ENCODE measurements around the gene ACTG1. TPM values are rescaled to one million over a fixed set of nuclear protein-coding genes. Genes with fewer than 3 reads are reported as not detected.

ACTG1 gene
- total and polyA plus RNA-seq, 2 experiments from 2014 or later, result 1,036 to 2,883 TPM

DNA sequence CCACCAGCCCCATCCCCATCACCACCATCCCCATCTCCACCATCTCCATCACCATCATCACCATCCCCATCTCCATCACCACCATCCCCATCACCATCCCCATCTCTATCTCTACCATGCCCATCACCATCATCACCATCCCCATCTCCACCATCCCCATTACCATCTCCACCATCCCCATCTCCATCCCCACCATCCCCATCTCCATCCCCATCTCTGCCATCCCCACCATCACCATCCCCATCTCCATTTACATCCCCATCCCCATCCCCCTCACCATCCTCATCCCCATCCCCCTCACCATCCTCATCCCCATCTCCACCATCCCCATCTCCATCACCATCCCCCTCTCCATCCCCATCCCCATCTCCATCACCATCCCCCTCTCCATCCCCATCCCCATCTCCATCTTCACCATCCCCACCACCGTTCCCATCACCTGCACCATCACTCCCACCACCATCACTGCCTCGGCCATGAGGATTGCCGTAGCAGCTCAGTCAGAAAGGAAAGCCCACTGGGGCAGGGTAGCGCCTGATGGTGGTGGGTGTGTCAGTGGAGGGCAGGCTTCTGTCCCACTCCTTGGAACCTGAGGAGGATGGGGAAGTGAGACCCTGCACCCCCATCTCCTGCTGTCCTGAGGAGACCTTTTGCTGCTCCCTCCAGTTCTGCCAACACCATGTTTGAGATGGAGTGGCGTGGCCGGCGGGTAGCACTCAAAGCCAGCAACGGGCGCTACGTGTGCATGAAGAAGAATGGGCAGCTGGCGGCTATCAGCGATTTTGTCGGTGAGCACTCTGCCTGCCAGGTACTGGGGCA, 23.1 kb upstream of the ACTG1 start:
- H3K36me3 ChIP-seq, result peaks cover 2% of the 10 kb centered on the region
- H3K4me3 ChIP-seq, result no peak overlapping the region
- no peak for DNase-seq (ENCODE audit: low read depth in 1 of 2, low spot score in 1 of 2)
- peaks cover 15% of the 10 kb centered on the region for H3K27me3 ChIP-seq
- no peaks in the 10 kb centered on the region for H3K9me3 ChIP-seq (ENCODE audit: low read depth)
- H3K4me1 ChIP-seq (ENCODE audit: low read depth), result peaks cover 3% of the 10 kb centered on the region
- H3K27ac ChIP-seq, result no peak overlapping the region
- no peak for TF ChIP-seq CTCF (IDR thresholded peaks at IDR 0.05; ENCODE audit: low read depth, low read length)

- Histone ChIP-seq H3K9me3 (ENCODE audit: low read depth) (no peaks in the 10 kb centered on the region), H3K27me3 (peaks cover 15% of the 10 kb centered on the region), H3K36me3 (no peaks in the 10 kb centered on the region)
Measured at GRCh38 chr17:81535007-81535328, 22.4 kb upstream of the ACTG1 start.

GRCh38 chr17:81534157-81535006, 21.8 kb upstream of the ACTG1 start:
- Histone ChIP-seq H3K4me3 (no peak overlapping the region), H3K4me1 (ENCODE audit: low read depth) (peaks cover 3% of the 10 kb centered on the region), H3K9me3 (ENCODE audit: low read depth) (no peaks in the 10 kb centered on the region), H3K36me3 (no peaks in the 10 kb centered on the region), H3K27ac (no peak overlapping the region), H3K27me3 (peaks cover 15% of the 10 kb centered on the region)
- TF ChIP-seq CTCF (IDR thresholded peaks at IDR 0.05; ENCODE audit: low read depth, low read length), result no peak
- DNase-seq (ENCODE audit: low read depth in 1 of 2, low spot score in 1 of 2), result no peak

More at GRCh38 chr17:81535007-81535328, 22.4 kb upstream of the ACTG1 start:
- no peak overlapping the region for H3K27ac ChIP-seq
- peaks cover 3% of the 10 kb centered on the region for H3K4me1 ChIP-seq (ENCODE audit: low read depth)
- no peak overlapping the region for H3K4me3 ChIP-seq
- DNase-seq (ENCODE audit: low read depth in 1 of 2, low spot score in 1 of 2), result no peak
- TF ChIP-seq CTCF (IDR thresholded peaks at IDR 0.05; ENCODE audit: low read depth, low read length), result no peak

DNA sequence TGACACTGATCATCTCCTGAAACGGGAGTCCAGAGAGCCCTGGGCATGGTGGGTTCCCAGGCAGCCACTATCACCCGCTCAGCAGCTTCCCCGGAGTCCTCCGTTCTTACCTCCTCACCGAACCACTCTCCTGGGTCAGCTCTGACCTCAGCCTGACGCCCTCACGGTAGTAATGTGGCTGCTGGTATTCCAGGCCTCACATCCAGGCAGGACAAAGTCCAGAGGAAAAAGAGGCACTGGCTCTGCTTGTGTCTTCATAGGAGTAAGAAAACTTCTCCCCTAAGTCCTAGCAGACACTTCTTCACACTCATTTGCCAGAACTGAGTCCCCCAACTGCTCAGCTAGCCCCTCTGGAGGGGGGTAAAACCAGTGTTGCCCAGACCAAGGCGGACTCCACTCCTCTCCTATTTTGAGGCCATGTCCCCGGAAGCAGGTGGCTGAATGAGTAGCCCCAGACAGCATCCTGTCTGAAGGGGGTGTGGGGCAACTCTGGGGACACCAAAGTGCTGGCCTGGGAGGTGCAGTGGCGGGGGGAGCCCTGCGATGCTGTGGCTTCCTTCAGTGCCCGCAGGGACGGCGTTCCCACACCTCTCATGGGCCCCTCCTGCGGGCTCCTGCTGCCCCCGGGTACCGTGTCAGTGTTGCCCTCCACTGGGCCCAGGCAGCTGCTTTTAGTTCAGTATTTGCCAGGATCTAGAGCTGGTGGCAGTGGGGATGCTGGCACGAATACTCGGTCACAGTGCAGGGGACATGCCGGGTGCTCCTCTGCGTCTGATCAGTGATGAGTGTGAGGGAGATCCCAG, 20.9 kb upstream of the ACTG1 start:
- TF ChIP-seq CTCF (IDR thresholded peaks at IDR 0.05; ENCODE audit: low read depth, low read length), result no peak
- peaks cover 15% of the 10 kb centered on the region for H3K27me3 ChIP-seq

More for the DNA sequence above, 20.9 kb upstream of the ACTG1 start:
- Histone ChIP-seq H3K27ac (no peak overlapping the region), H3K4me3 (no peak overlapping the region), H3K36me3 (no peaks in the 10 kb centered on the region), H3K4me1 (ENCODE audit: low read depth) (peaks cover 3% of the 10 kb centered on the region), H3K9me3 (ENCODE audit: low read depth) (no peaks in the 10 kb centered on the region)
- DNase-seq (ENCODE audit: low read depth in 1 of 2, low spot score in 1 of 2), result no peak
